Gastroesophageal sphincter (tissue), 4 donors: ENCODE data around the gene TRIM65. TPM values are rescaled to one million over a fixed set of nuclear protein-coding genes. Genes with fewer than 3 reads are reported as not detected.

ENCODE experiments used
- ATAC-seq: fragments of 150-250 bp; one replicate; pipeline ENCODE4 v1.9.1; 2016; ENCODE audit warnings: mild to moderate bottlenecking, moderate library complexity
- H3K27ac ChIP-seq, 4 donors: fragments of 200-600 bp; sonication (generic) in 3 of 4; 1 replicate in 3 of 4; 2 replicates in 1 of 4; pipeline ENCODE4 v1.5.1; 2016 to 2019
- H3K27me3 ChIP-seq: fragments of 200-600 bp; sonication (generic); one replicate; pipeline ENCODE4 v1.5.1; 2019
- H3K36me3 ChIP-seq, 2 donors: fragments of 200-600 bp; sonication (generic); one replicate each; pipeline ENCODE4 v1.5.1; 2019; ENCODE audit warnings: control low read depth in 1 of 2
- H3K4me1 ChIP-seq, 3 donors: fragments of 200-600 bp; sonication (generic); 1 replicate in 2 of 3; 2 replicates in 1 of 3; pipeline ENCODE4 v1.5.1; 2016 to 2019; ENCODE audit warnings: control low read depth in 2 of 3
- H3K4me3 ChIP-seq, 2 donors: fragments of 200-600 bp; sonication (generic); one replicate each; pipeline ENCODE4 v1.5.1; 2019; ENCODE audit warnings: mild to moderate bottlenecking in 1 of 2, moderate library complexity in 1 of 2
- H3K9me3 ChIP-seq, 3 donors: fragments of 200-600 bp; sonication (generic); one replicate each; pipeline ENCODE4 v1.5.1; 2017 to 2019; ENCODE audit warnings: control low read depth in 2 of 3
- CTCF ChIP-seq, 4 experiments: fragments of 200-600 bp in 2 of 4; fragments of 450-650 bp in 2 of 4; sonication (generic) in 1 of 4; IDR thresholded peaks; one replicate each; pipeline ENCODE4 v1.5.1; 2017 to 2019; ENCODE audit warnings: antibody characterized with exemption in 4 of 4, mild to moderate bottlenecking in 2 of 4, moderate library complexity in 2 of 4
- EP300 ChIP-seq: sonication (generic); formaldehyde crosslinking; IDR thresholded peaks from one replicate; pipeline ENCODE4 v1.6.1; 2017; ENCODE audit warnings: antibody characterized with exemption, mild to moderate bottlenecking
- POLR2A ChIP-seq, 2 donors: fragments of 450-650 bp; IDR thresholded peaks; one replicate each; pipeline ENCODE4 v1.6.1; 2017; ENCODE audit warnings: antibody characterized with exemption in 2 of 2, mild to moderate bottlenecking in 2 of 2, moderate library complexity in 1 of 2
- POLR2AphosphoS5 ChIP-seq: sonication (generic); formaldehyde crosslinking; IDR thresholded peaks from one replicate; pipeline ENCODE4 v1.6.1; 2017; ENCODE audit warnings: antibody characterized with exemption
- WGBS, 2 donors: methylation state at CpG; one replicate each; pipeline ENCODE4 v1.1.5; 2018; ENCODE audit warnings: low coverage in 1 of 2; 5-methylcytosine and 5-hydroxymethylcytosine counted together
- total RNA-seq, 4 donors: library from RNA; depleted of rRNA; stranded (reverse); fragments of >200 nt; gene quantifications; one replicate each; pipeline ENCODE4 v1.1.0, GENCODE V29; 2016

The TRIM65 gene
- total RNA-seq, 4 donors from 2014 or later = 18.7 to 34.4 (median 31.2) TPM

GRCh38 chr17:75931062-75931461 is 34.3 kb upstream of the TRIM65 start:
- TF ChIP-seq CTCF (IDR thresholded peaks at IDR 0.05) = no peak
- H3K9me3 ChIP-seq = no peaks in the 10 kb centered on the region
- H3K36me3 ChIP-seq = peaks cover 0 to 43% of the 10 kb centered on the region in 2 donors
- no peak for ATAC-seq
- 80 to 100% methylated on average over 3 to 4 of the region's 4 CpGs for WGBS, 2 donors
- no peak overlapping the region for H3K4me3 ChIP-seq
- no peaks in the 10 kb centered on the region for H3K27me3 ChIP-seq
- no peaks in the 10 kb centered on the region for H3K4me1 ChIP-seq
- no peak overlapping the region for H3K27ac ChIP-seq

- no peaks in the 10 kb centered on the region for H3K4me1 ChIP-seq
- WGBS, 2 donors = 82% methylated on average over 3 of the region's 6 CpGs; no CpG with 5 or more reads in 1 of the 2 donors
- TF ChIP-seq POLR2A (IDR thresholded peaks at IDR 0.05) (no peak), POLR2AphosphoS5 (no peak), CTCF (IDR thresholded peaks at IDR 0.05) (peak in 3 of 4 experiments; percentile 14 to 36 (median 23))
- H3K27me3 ChIP-seq = no peaks in the 10 kb centered on the region
- ATAC-seq = no peak
- H3K36me3 ChIP-seq = peaks cover 0 to 68% of the 10 kb centered on the region in 2 donors
- no peaks in the 10 kb centered on the region for H3K9me3 ChIP-seq
- no peak overlapping the region for H3K27ac ChIP-seq
- no peak overlapping the region for H3K4me3 ChIP-seq
Measured at GRCh38 chr17:75927286-75927922, 30.7 kb upstream of the TRIM65 start.

GRCh38 chr17:75926456-75926855 is 29.7 kb upstream of the TRIM65 start:
- Histone ChIP-seq H3K4me3 (no peak overlapping the region), H3K36me3 (peaks cover 0 to 71% of the 10 kb centered on the region in 2 donors), H3K27me3 (no peaks in the 10 kb centered on the region), H3K4me1 (no peaks in the 10 kb centered on the region), H3K27ac (no peak overlapping the region), H3K9me3 (no peaks in the 10 kb centered on the region)
- no peak for TF ChIP-seq EP300
- no peak for TF ChIP-seq POLR2A (IDR thresholded peaks at IDR 0.05)
- TF ChIP-seq POLR2AphosphoS5 = no peak
- TF ChIP-seq CTCF (IDR thresholded peaks at IDR 0.05) = no peak
- no peak for ATAC-seq
- 97 to 100% methylated on average over 3 of the region's 4 CpGs for WGBS, 2 donors

GRCh38 chr17:75925912-75926311 is 29.2 kb upstream of the TRIM65 start:
- Histone ChIP-seq H3K9me3 (no peaks in the 10 kb centered on the region), H3K4me1 (no peaks in the 10 kb centered on the region), H3K27ac (no peak overlapping the region), H3K4me3 (no peak overlapping the region), H3K27me3 (no peaks in the 10 kb centered on the region), H3K36me3 (peaks cover 0 to 77% of the 10 kb centered on the region in 2 donors)
- no peak for TF ChIP-seq EP300
- no peak for ATAC-seq
- WGBS, 2 donors = 90 to 100% methylated on average over 2 to 3 of the region's 15 CpGs

- TF ChIP-seq EP300 (no peak), POLR2A (IDR thresholded peaks at IDR 0.05) (no peak), POLR2AphosphoS5 (no peak), CTCF (IDR thresholded peaks at IDR 0.05) (no peak)
- Histone ChIP-seq H3K27ac (no peak overlapping the region), H3K4me1 (no peaks in the 10 kb centered on the region), H3K27me3 (no peaks in the 10 kb centered on the region), H3K36me3 (peaks cover 0 to 77% of the 10 kb centered on the region in 2 donors), H3K4me3 (no peak overlapping the region), H3K9me3 (no peaks in the 10 kb centered on the region)
- WGBS, 2 donors = 100% methylated on average over 1 of the region's 11 CpGs; no CpG with 5 or more reads in 1 of the 2 donors
- ATAC-seq = no peak
Measured at GRCh38 chr17:75925103-75925502, 28.4 kb upstream of the TRIM65 start.
